HepG2 (cell line): ENCODE data around the gene SQOR. TPM values are rescaled to one million over a fixed set of nuclear protein-coding genes. Genes with fewer than 3 reads are reported as not detected.

ENCODE experiments used
- ARID3A ChIP-seq: IDR thresholded peaks from 2 replicates; pipeline ENCODE4 v1.6.1; 2012; ENCODE audit warnings: low read depth, low read length, improper control_type of control experiment
- CEBPG ChIP-seq: IDR thresholded peaks from 2 replicates; pipeline ENCODE4 v1.6.1; 2016
- DR1 ChIP-seq: sonication (generic); formaldehyde crosslinking; IDR thresholded peaks from 2 replicates; pipeline ENCODE4 v1.8.0; 2021; ENCODE audit warnings: mild to moderate bottlenecking, missing genetic modification reagents, inconsistent platforms
- FOXA3 ChIP-seq: IDR thresholded peaks from 2 replicates; pipeline ENCODE4 v1.6.1; 2016; ENCODE audit warnings: missing genetic modification reagents, missing compliant biosample characterization
- GFI1 ChIP-seq: sonication (generic); formaldehyde crosslinking; IDR thresholded peaks from 2 replicates; pipeline ENCODE4 v1.5.0; 2020; ENCODE audit warnings: missing genetic modification reagents, mild to moderate bottlenecking, borderline replicate concordance
- GZF1 ChIP-seq: sonication (generic); formaldehyde crosslinking; IDR thresholded peaks from 2 replicates; pipeline ENCODE4 v1.5.1; 2020; ENCODE audit warnings: mild to moderate bottlenecking, missing genetic modification reagents
- HMG20A ChIP-seq: IDR thresholded peaks from 2 replicates; pipeline ENCODE4 v1.6.1; 2016; ENCODE audit warnings: borderline replicate concordance
- HNF1A ChIP-seq, 2 experiments: sonication (generic) in 1 of 2; formaldehyde crosslinking in 1 of 2; IDR thresholded peaks; 2 replicates each; pipeline versions ENCODE4 v1.4.0 to v1.6.1; 2016 to 2020; ENCODE audit warnings: borderline replicate concordance in 1 of 2, low read depth in 1 of 2, mild to moderate bottlenecking in 1 of 2, missing genetic modification reagents in 1 of 2
- KAT2B ChIP-seq: fragments of 150-350 bp; IDR thresholded peaks from 2 replicates; pipeline ENCODE4 v1.6.1; 2014; ENCODE audit warnings: low read depth, low read length, borderline replicate concordance
- RAD51 ChIP-seq: fragments of 450-650 bp; IDR thresholded peaks from 2 replicates; pipeline ENCODE4 v1.6.1; 2016; ENCODE audit warnings: borderline replicate concordance
- RBAK ChIP-seq: sonication (generic); formaldehyde crosslinking; IDR thresholded peaks from 2 replicates; pipeline ENCODE4 v1.5.1; 2020; ENCODE audit warnings: mild to moderate bottlenecking, missing genetic modification reagents
- RBFOX2 ChIP-seq: fragments of 200-400 bp; formaldehyde crosslinking; IDR thresholded peaks from 2 replicates; pipeline ENCODE4 v1.6.1; 2017; ENCODE audit warnings: low read depth, mild to moderate bottlenecking, low read length
- SALL1 ChIP-seq: sonication (generic); formaldehyde crosslinking; IDR thresholded peaks from 2 replicates; pipeline ENCODE4 v1.8.0; 2022; ENCODE audit warnings: mild to moderate bottlenecking, missing genetic modification reagents
- SAP130 ChIP-seq: IDR thresholded peaks from 2 replicates; pipeline ENCODE4 v1.6.1; 2016; ENCODE audit warnings: low read depth
- SOX5 ChIP-seq: IDR thresholded peaks from 2 replicates; pipeline ENCODE4 v1.6.1; 2016; ENCODE audit warnings: borderline replicate concordance
- TGIF2 ChIP-seq: IDR thresholded peaks from 2 replicates; pipeline ENCODE4 v1.6.1; 2016; ENCODE audit warnings: control low read depth, missing compliant biosample characterization
- ZNF317 ChIP-seq: sonication (generic); formaldehyde crosslinking; IDR thresholded peaks from 2 replicates; pipeline ENCODE4 v1.5.0; 2020; ENCODE audit warnings: mild to moderate bottlenecking, missing genetic modification reagents
- ZNF768 ChIP-seq: sonication (generic); formaldehyde crosslinking; IDR thresholded peaks from 2 replicates; pipeline ENCODE4 v1.4.0; 2020; ENCODE audit warnings: missing genetic modification reagents
- ZNF841 ChIP-seq: sonication (generic); formaldehyde crosslinking; IDR thresholded peaks from 2 replicates; pipeline ENCODE4 v1.8.1; 2023; ENCODE audit warnings: missing genetic modification reagents, borderline replicate concordance
- ZNF891 ChIP-seq: sonication (generic); formaldehyde crosslinking; IDR thresholded peaks from 2 replicates; pipeline ENCODE4 v1.5.0; 2020; ENCODE audit warnings: mild to moderate bottlenecking, missing genetic modification reagents
- polyA plus RNA-seq, 8 experiments: library from polyadenylated mRNA; depleted of rRNA in 3 of 8; stranded (reverse) in 7 of 8; unstranded in 1 of 8; fragments of >200 nt; fragmentation: Illumina TruSeq in 4 of 8; extraction: Trizol in 4 of 8; gene quantifications; 2 replicates each; pipeline versions ENCODE4 v1.2.1 to v1.2.3, GENCODE V29; 2011 to 2016; ENCODE audit warnings: low read depth in 4 of 8, missing spikeins in 1 of 8, mixed read lengths in 1 of 8; ENCODE audit not compliant: insufficient read depth in 1 of 8
- total RNA-seq, 5 experiments: library from RNA; depleted of rRNA; stranded (reverse); fragments of >200 nt; fragmentation: Illumina TruSeq; extraction: Trizol; gene quantifications; 2 replicates each; pipeline ENCODE4 v1.2.3, GENCODE V29; 2016; ENCODE audit warnings: low read depth in 1 of 5
- TF ChIP-seq, protein P1 (sequence below): IDR thresholded peaks from 2 replicates; pipeline ENCODE4 v1.6.1; 2016; ENCODE audit warnings: missing genetic modification reagents, missing compliant biosample characterization
- TF ChIP-seq, protein P2 (sequence below): sonication (generic); formaldehyde crosslinking; IDR thresholded peaks from 2 replicates; pipeline ENCODE4 v1.5.1; 2020; ENCODE audit warnings: missing genetic modification reagents, mild to moderate bottlenecking, borderline replicate concordance

The SQOR gene
- total and polyA plus RNA-seq, 2 of the 13 experiments (the other 11 are each of a cell fraction or from before 2014, with no cell fraction given), result 19.3 to 19.4 TPM

DNA sequence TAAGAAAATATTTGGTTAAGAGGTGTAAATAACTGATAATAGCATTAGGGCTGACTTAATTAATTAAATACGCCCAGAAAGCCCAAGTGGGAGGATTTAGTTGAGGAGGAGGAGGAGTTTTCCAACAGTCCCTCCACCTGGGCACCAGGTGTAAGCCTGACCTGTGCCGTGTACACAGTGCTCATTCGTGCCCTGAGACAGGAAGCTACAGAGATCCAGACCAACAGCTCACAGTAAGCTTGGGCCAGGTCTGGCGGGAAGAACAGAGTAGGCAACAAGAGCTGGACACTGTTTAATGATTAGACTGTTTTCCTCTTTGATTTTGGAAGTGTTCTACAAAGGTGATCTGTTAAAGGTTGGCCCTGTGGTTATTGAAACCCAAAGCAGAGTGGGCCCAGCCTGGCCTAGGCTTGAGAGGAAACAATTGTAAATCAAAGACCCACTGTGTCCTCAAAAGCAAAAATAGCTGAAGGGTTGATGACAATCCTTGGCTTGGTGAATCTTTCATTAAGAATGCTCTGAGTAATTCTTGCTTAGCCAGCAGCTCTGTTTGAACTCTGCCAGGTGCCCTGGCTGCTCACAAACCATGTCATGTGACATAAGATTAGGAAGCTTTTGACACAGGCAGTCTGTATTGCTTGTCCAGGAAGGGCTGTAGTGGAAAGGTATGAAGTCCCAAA is 13.8 kb downstream of the SQOR start (continued):
- TF ChIP-seq, protein P1, sequence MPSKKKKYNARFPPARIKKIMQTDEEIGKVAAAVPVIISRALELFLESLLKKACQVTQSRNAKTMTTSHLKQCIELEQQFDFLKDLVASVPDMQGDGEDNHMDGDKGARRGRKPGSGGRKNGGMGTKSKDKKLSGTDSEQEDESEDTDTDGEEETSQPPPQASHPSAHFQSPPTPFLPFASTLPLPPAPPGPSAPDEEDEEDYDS (CRISPR knock-in tag), result no peak
- no peak for TF ChIP-seq GZF1 (CRISPR knock-in tag)
- peak; percentile 45; the same call in 1 of the 2 replicates for TF ChIP-seq RAD51
- TF ChIP-seq SOX5 (CRISPR knock-in tag), result peak; percentile 9; the same call in 1 of the 2 replicates
- TF ChIP-seq, protein P2, sequence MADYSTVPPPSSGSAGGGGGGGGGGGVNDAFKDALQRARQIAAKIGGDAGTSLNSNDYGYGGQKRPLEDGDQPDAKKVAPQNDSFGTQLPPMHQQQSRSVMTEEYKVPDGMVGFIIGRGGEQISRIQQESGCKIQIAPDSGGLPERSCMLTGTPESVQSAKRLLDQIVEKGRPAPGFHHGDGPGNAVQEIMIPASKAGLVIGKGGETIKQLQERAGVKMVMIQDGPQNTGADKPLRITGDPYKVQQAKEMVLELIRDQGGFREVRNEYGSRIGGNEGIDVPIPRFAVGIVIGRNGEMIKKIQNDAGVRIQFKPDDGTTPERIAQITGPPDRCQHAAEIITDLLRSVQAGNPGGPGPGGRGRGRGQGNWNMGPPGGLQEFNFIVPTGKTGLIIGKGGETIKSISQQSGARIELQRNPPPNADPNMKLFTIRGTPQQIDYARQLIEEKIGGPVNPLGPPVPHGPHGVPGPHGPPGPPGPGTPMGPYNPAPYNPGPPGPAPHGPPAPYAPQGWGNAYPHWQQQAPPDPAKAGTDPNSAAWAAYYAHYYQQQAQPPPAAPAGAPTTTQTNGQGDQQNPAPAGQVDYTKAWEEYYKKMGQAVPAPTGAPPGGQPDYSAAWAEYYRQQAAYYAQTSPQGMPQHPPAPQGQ, result no peak
- TF ChIP-seq RBAK, result no peak
- TF ChIP-seq SAP130 (CRISPR knock-in tag), result peak; percentile 44
- no peak for TF ChIP-seq ZNF317
- peak; percentile 15; the same call in 1 of the 2 replicates for TF ChIP-seq FOXA3 (CRISPR knock-in tag)
- no peak for TF ChIP-seq RBFOX2
- TF ChIP-seq HNF1A (IDR thresholded peaks at IDR 0.05; ENCODE audit: low read depth), result peak; percentile 37; the same call in 1 of the 2 replicates
- 0 out of 2 replicates have a peak, but pooled peaks have one; percentile 47 for TF ChIP-seq HNF1A (CRISPR knock-in tag; IDR thresholded peaks at IDR 0.05; ENCODE audit: borderline replicate concordance)
- TF ChIP-seq DR1 (CRISPR knock-in tag), result no peak
- peak; percentile 58; the same call in 1 of the 2 replicates for TF ChIP-seq HMG20A
- no peak for TF ChIP-seq ZNF841 (CRISPR knock-in tag)
- no peak for TF ChIP-seq ZNF891 (CRISPR knock-in tag)
- peak; percentile 24; the same call in 1 of the 2 replicates for TF ChIP-seq ARID3A
- TF ChIP-seq ZNF768 (CRISPR knock-in tag), result peak; percentile 27; the same call in 1 of the 2 replicates
- 0 out of 2 replicates have a peak, but pooled peaks have one; percentile 20 for TF ChIP-seq SALL1 (CRISPR knock-in tag)
- 0 out of 2 replicates have a peak, but pooled peaks have one; percentile 47 for TF ChIP-seq GFI1 (CRISPR knock-in tag)
- no peak for TF ChIP-seq KAT2B
- TF ChIP-seq TGIF2, result 0 out of 2 replicates have a peak, but pooled peaks have one; percentile 31
- TF ChIP-seq CEBPG (CRISPR knock-in tag), result peak; percentile 4; the same call in 1 of the 2 replicates
